Measurements from ENCODE around the gene RNF13.

Gene RNF13

DNA sequence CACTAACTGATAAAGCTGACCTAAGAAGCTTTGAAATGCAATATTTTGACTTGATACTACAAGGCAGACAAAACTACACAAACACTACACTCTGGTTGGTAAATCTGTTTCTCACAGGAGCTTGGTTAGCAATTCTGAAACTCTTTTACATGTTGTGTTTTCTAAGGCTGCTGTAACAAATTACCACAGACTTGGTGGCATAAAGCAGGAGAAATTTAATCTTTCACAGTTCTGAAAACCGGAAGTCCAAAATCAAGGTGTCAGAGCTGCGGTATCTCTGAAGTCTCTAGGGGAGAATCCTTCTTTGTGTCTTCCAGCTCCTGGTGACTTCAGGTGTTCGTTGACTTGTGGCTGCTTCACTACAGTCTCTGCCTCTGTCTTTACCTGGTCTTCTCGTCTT lies 170.6 kb downstream of the RNF13 start:
- in situ Hi-C loops (cut with MboI; ENCODE audit: low sequenced_read_pairs): no loop called here

DNA sequence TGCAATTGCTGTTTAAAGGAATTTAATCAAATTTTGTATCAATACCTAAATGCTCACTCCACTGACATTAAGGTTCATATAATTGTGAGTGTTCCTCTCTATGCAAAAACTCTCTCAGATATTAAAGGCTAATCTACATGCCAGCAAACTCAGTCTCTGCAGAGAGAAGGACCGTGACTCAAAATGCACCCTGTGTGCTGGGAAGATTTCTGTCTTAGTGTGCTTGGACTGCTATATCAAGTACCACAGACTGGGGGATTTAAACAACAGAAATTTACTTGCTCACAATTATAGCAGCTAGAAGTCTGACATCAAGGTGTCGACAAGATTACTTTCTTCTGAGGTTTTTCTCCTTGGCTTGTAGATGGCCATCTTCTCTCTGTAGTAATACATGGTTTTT lies 176.3 kb downstream of the RNF13 start:
- in situ Hi-C loops (cut with MboI; ENCODE audit: low sequenced_read_pairs): no loop called here

DNA sequence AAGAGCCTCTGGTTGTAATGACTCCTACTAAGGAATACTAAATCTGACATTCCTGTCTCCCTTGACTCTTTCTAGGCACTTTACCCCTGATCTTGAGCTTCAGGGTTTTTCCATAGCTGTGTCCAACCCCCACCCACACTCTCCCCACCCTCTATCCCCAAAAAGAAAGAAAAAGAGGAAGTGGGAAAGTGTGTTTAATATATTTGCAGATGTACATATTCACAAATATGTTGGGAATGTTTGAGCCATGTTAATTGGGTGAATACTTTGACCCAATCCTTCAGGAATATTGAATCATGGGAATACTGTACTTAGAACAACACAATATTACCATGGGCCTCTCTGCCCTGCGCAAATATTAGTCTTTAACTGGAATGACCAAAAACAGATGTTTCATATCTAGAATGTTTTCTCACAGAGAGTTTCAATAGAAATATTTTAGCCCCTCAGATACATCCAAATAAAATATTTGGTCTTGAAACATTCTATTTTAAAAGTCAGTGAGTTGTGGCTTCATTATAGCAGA lies 177.5 kb downstream of the RNF13 start:
- in situ Hi-C loops (cut with MboI; ENCODE audit: low sequenced_read_pairs): no loop called here

DNA sequence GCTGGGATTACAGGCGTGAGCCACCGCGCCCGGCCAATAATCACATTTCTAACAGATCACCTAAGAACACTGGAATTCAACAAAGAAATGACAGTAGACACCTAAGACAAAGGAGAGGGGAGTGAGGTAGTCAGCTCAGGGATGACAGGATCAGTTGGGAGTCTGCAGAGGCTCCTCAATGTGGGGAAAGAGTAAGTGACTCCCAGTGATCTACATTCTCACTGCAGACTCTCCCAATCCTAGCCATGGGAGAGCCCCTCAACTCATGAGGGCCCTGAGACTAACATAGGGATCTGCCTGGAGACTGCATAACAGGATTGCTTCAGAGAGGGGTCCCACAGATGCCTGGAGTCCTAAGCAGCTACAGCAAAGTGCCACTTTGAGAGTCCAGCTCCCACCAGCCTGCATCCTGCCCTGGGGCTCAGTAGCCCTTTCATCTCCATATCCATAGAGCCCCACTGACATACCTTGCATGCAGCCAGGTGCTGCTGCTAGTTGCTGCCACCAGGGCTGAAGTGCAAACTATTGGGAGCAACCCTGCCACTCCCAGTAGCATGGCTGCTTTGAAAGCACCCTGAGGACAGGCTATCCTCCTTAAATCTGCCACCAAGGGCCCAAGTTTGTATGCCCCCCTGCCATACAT lies 179.5 kb downstream of the RNF13 start:
- in situ Hi-C loops (cut with MboI; ENCODE audit: low sequenced_read_pairs): no loop called here

DNA sequence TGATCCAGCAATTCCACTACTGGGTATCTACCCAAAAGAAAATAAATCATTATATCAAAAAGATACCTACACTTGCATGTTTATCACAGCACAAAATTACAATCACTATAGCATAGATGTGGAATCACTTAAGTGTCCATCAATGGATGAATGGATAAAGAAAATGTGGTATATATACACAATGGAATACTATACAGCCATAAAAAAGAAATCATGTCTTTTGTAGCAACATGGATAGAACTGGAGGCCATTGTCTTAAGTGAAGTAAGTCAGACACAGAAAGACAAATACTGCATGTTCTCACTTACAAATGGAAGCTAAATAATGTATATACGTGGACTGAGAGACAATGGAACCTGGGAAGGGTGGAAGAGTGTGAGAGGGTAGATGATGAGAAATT lies 185.9 kb downstream of the RNF13 start:
- in situ Hi-C loops (cut with MboI; ENCODE audit: low sequenced_read_pairs): no loop called here

DNA sequence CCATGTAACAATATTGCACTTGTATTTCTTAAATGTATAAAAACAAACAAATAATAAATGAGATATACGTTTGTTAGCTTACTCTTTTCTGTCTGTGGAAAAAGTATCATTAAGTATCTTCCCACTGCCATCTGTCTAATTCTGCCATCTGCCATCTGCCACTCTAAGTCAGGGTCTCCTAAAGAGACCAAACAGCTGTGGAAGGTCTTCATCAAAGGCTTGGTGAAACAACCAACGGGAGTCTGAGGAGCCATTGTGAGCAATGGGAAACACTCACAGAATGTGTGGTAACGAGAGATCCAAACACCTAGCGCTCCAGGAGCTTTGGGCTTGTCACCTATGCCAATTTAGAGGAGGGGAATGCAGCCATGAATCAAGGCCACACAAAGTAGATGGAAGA lies 186.4 kb downstream of the RNF13 start:
- in situ Hi-C loops (cut with MboI; ENCODE audit: low sequenced_read_pairs): no loop called here

DNA sequence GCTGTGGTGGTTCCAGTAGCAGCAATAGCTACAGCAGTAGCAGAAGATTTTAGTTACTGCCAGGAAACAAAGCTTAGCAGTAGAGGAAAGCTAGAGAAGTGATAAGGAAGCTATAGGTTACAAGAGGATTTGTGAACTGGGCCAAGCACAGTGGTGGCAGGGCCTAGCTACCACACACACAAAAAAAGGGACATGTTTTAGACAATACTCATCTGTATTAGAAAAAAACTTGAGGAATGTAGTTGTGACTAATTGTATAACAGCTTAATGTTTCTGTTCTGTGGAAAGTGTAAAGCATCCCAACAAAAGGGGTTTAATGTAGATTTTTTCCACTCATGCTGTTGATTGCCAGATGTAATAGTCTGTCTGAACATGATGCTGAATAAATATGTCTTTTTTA lies 187.6 kb downstream of the RNF13 start:
- in situ Hi-C loops (cut with MboI; ENCODE audit: low sequenced_read_pairs): no loop called here

DNA sequence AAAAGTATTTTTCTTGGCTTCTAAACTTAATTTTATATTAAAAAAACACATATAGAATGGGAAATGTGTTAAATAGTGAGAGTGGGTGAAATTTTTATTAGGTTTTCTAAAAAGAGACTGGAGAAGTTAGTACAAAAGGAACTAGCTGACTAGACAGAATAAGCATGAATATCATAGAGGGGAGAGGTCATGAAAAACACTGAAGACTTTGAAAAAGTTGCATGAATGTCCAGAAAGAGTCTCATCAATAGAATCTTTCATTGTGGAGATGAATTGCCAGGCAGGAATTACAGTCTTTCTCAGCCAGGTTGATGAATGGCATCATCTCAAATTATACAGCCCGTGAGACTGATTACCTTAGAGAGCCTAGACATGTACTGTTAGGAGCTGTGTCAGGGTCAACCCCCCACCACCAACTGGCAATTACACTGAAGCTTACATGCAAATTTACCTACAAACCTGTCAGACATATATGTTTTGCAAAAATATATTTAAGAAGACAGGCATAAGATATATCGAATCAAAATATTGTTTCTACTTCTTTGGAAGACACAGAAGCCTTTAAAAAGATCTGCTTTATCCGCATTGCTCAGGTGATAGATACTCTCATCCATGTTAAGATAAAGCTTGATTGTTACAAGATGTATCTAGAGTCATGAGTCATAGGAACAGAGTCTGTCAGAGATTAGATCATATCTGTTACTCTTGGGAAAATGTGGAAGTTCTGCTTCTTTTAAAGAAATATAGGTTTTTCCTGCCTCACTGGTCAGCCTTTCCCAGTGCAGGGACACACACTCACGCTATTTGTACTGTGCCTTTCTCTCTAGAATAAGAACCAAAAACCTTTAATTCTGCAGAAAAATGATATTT lies 192.5 kb downstream of the RNF13 start:
- in situ Hi-C loops (cut with MboI; ENCODE audit: low sequenced_read_pairs): no loop called here

DNA sequence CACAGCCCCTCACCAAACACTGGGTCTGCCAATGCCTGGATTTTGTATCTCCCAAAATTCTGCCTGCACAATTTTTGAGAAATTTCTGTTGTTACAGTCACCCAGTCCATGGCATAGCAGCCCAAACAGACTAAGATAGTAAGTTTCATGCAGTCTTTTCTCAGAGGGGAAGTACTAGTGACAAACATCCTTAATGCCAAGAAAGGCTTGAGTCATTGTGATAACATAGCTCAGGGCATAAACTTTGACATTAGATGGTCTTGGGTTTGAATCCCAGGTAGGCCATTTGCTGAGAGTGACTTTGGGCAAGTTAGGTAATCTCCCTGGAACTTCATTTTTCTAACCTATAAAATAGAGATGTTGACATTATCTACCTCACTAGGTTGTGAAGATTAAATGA lies 193.8 kb downstream of the RNF13 start:
- in situ Hi-C loops (cut with MboI; ENCODE audit: low sequenced_read_pairs): no loop called here

All from HL-60/S4 treated with phorbol 12-myristate 13-acetate at 8.2 ng/mL for 4 days and 3 days (cell line).